CD4-positive, alpha-beta T cell treated with Interleukin-6 at 100 ng/mL for 8 hours (primary cell): ENCODE measurements around the gene GPR65.
A peak's percentile ranks its signal among the peaks of the same experiment; 100 is the strongest.

Experiments used
- DNase-seq: peaks from one replicate; pipeline ENCODE4 v3.0.0-alpha.2; 2020; ENCODE audit warnings: mixed read lengths, low spot score

Gene GPR65, protein sequence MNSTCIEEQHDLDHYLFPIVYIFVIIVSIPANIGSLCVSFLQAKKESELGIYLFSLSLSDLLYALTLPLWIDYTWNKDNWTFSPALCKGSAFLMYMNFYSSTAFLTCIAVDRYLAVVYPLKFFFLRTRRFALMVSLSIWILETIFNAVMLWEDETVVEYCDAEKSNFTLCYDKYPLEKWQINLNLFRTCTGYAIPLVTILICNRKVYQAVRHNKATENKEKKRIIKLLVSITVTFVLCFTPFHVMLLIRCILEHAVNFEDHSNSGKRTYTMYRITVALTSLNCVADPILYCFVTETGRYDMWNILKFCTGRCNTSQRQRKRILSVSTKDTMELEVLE

GRCh38 chr14:88005050-88005481, at the start of gene GPR65:
Gene GPR65 (plus strand): TSS chr14:88005135. CDS start chr14:88010848, 5,713 bp downstream.
- DNase-seq: peak; percentile 70

- no peak for DNase-seq
Observed at GRCh38 chr14:87955501-87955900, 49.4 kb upstream of the GPR65 start.

GRCh38 chr14:87960013-87960787, 44.7 kb upstream of the GPR65 start:
- DNase-seq: peak; percentile 29

GRCh38 chr14:87961246-87961645, 43.7 kb upstream of the GPR65 start:
- no peak for DNase-seq

- no peak for DNase-seq
Observed at GRCh38 chr14:87966816-87967215, 38.1 kb upstream of the GPR65 start.

GRCh38 chr14:87967496-87967895, 37.4 kb upstream of the GPR65 start:
- DNase-seq: no peak

DNA sequence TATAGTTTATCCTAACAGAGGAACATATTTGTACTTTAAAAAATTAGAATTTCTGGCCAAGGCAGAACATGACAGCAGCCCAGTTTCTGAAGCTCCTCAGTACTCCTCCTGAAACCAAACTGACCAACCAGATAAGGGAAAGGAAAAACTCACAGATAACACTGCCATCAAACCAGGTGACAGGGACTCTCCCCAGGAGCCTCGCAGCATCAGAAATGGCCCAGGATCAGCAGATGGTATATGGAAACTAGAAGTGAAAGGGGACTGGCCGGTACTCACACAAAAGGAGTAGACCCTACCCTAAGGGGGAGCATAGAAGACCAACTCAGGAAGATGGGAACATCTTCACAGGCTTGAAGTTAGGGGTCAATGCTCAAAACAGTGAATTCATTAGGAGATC, 33.9 kb upstream of the GPR65 start:
- DNase-seq: no peak

- DNase-seq: no peak
Observed at GRCh38 chr14:87975636-87976035, 29.3 kb upstream of the GPR65 start.

DNA sequence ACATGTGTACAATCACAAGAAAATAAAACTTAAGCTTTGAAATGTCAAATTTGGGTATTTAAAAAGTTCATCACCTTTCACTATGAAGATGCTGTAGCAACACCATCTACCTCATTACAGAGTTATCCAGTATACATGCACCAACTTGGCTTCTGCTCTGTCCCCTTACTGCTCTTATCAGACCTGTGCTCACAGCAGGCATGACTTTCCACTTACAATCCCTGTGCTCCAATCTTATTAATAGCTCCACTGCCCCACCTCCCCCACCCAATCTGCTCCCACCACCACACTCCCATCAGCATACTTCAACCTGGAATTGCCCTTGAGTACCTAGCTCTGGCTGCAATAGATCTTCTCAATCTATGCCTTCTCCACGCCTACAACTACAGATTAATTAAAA, 25.2 kb upstream of the GPR65 start:
- no peak for DNase-seq

- DNase-seq: no peak
Observed at GRCh38 chr14:87989221-87989955, 15.5 kb upstream of the GPR65 start.

GRCh38 chr14:87989956-87990299, 15.0 kb upstream of the GPR65 start:
- DNase-seq: no peak

DNA sequence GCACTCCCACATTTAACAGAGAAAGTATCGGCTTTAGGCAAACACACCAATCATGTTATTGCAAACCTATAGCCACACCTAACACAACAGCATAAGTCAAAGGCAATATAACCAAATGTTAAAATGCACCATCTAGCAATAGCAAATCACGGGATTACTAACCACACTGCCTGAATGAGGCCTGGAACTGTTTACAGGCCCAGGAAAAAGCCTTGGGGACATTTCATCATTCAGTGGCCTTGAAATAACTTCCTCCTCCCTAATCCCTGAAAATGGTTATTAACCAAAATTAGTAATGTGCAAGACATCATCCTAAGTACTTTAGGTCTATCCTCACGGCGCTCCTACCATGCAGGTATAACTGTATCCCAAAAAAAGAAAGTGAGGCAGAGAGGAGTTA, 14.3 kb upstream of the GPR65 start:
- DNase-seq: no peak

- no peak for DNase-seq
Observed at GRCh38 chr14:87992346-87992717, 12.6 kb upstream of the GPR65 start.

DNA sequence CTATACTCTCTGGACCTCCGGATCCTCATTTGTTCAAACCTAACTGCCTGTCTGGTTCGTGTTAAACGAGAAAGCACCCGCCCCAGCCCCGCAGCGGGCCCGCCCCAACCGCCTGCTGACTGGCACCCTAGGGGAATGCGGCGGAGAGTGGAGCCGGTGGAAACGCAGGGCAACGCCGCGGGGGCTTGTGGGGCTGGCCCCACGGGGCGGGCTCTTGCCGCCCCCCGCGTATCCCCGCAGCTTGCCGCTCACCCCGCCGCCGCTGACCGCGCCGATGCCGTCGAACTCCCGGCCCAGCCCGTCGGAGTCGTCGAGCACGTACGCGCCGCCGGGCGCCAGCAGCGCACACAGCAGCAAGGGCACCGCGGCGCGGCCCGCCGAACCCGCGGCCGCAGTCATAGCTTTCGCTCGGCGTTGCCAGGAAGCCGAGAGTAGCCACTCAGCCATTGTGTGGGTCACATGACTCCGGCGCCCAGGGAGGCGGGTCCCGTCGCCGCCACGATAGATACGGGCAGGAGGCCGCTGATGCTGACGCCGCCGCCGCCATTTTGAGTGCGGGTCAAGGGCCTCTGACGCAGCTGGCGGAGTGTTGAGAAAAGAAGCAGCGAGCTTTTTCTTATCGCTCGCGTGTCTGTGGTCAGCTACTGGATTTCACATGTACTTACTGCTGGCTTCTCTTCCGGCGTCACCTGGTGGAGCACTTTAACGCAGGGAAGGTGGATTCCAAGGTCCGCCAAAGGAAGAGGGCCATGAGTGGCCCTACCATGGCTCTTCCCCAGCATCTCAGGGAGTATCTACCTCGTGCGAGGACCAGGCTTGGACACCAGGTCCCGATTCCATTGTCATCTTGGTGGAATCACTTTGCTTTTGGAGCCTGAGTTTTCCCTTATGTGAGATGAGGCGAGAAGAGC, 12.0 kb upstream of the GPR65 start, which contains the start of gene GALC:
Gene GALC, minus strand, starts transcription at position 465 of the 911 bp plus-strand sequence. Its CDS starts 18 bp downstream, at position 447.
- DNase-seq: peak; percentile 93

DNA sequence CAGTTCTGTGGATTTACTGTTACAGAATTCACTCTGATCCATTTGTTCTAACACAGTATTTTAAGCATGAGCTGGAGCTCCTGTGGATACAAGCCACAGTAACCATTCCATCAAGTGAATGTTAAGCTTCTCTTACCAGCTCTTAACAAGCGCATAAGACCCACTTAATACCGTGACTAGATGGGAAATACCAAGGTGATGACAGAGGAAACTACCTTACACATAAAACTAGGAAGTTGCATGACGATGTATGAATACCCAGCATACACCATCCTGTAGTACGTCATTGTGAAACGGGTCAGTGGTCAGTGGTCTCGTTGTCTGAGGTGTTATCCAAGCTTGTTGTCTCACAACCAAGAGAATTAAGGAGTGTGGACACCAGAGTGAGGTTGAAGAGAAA, 10.0 kb upstream of the GPR65 start:
- peak; percentile 19 for DNase-seq

DNA sequence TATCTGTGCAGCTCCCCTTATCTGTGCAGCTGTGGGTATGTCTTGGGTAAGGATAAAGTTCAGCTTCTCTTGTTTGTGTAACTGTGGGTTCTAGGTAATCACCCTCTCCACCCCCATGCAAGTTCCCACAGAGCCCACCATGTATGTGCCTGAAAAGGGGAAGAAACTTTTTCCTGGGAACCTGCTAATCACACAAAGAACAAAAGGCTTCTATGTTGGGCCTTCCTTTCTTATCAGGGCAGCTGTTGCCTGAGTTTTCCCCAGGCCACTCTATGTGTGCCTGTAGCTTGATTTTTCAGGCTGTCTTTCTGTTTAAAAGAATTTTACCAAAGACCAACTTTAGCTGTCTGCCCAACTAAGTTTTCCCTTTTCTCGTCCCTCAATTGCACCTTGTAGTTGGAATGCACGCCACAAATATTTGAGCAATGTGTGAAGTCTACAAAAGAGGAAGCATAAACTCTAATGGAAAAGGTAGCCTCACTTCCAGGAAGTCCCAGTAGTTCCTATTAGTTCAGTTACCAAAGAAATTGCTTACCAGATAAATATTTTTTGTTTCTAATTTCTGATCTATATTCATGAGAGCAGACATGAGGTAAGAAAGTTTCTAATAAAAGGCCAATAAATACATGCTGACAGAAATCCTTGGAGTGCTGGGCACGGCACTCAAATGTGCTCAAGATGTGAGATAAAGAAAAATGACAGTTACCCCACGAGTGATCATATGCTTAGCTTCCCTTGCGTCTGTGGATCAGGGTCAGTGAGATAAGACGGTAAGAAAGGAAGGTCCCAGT, 9.2 kb upstream of the GPR65 start:
- no peak for DNase-seq

DNA sequence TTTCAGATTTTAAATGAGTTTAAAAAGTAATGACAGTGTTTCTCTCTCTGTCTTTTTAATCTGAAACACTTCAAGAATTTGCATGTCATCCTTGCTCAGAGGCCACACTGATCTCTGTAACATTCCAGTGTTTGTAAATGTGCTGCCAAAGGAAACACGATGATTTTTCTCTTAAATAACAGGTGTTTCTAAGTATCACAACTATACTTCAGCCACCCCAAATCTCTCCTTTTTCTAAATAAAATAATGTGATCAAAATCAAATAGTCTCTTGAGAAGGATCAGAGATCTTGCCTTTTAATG, 8.7 kb upstream of the GPR65 start:
- DNase-seq: no peak

GRCh38 chr14:87998482-87998881, 6.5 kb upstream of the GPR65 start:
- DNase-seq: no peak

DNA sequence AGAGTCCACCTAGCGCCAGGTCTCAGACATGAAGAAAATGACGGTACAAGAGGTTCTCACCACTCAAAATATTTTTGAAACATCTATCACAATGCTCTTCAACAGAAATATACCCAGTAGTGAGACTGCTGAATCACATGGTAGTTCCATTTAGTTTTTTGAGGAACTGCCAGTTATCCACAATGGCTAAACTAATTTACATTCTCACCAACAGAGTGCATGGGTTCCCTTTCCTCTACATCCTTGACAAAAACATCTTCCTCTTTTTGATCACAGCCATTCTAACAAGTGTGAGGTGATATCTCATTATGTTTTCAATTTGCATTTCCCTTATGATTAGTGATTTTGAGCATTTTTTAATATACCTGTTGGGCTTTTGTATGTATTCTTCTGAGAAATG, 5.7 kb upstream of the GPR65 start:
- no peak for DNase-seq

GRCh38 chr14:88002421-88003075, 2.4 kb upstream of the GPR65 start:
- no peak for DNase-seq

DNA sequence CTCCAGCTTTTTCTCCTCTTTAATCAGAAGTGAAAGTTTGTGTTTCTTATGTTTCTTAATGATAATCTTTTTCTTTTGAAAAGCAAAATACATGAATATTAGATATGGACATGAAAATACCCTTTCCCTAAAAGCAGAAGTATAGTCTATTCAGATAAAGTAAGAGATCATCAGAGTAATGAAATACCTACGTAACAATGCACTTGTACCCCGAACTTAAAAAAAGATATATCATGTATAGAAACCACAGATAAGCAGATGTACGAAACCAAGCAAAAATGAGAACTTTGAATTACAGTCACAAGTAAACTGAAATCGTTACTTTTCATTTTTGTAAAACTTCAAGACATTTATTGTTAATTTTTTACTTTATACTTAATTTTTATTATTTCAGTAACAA, 1.5 kb upstream of the GPR65 start:
- DNase-seq: no peak
